HG02852 (cell line): ENCODE data around the gene PPP1R9B.

Experiments used
- ATAC-seq: cut with Tn5 transposase; IDR thresholded peaks from one replicate; pipeline ENCODE4 v1.9.1; 2021; ENCODE audit warnings: mild to moderate bottlenecking, moderate library complexity; ENCODE audit not compliant: unreplicated experiment

Gene PPP1R9B

GRCh38 chr17:50188531-50188920 is 38.0 kb upstream of the PPP1R9B start:
- no peak for ATAC-seq

GRCh38 chr17:50187751-50188530 is 37.5 kb upstream of the PPP1R9B start:
- ATAC-seq = no peak

- ATAC-seq = no peak
Measured at GRCh38 chr17:50187394-50187725, 36.9 kb upstream of the PPP1R9B start.

GRCh38 chr17:50186661-50187393 is 36.4 kb upstream of the PPP1R9B start:
- ATAC-seq = no peak

GRCh38 chr17:50185631-50186471 is 35.4 kb upstream of the PPP1R9B start:
- ATAC-seq = no peak

GRCh38 chr17:50184611-50185398 is 34.3 kb upstream of the PPP1R9B start:
- ATAC-seq = no peak

GRCh38 chr17:50184064-50184463 is 33.6 kb upstream of the PPP1R9B start:
- ATAC-seq = no peak

- ATAC-seq = no peak
Measured at GRCh38 chr17:50183421-50183994, 33.0 kb upstream of the PPP1R9B start.

GRCh38 chr17:50182783-50183420 is 32.4 kb upstream of the PPP1R9B start:
- ATAC-seq = no peak

GRCh38 chr17:50181591-50182560 is 31.4 kb upstream of the PPP1R9B start:
- ATAC-seq = no peak

GRCh38 chr17:50181144-50181543 is 30.7 kb upstream of the PPP1R9B start:
- ATAC-seq = no peak

- no peak for ATAC-seq
Measured at GRCh38 chr17:50180620-50181019, 30.1 kb upstream of the PPP1R9B start.

GRCh38 chr17:50180111-50180510 is 29.6 kb upstream of the PPP1R9B start:
- ATAC-seq = no peak

GRCh38 chr17:50177983-50178834 is 27.7 kb upstream of the PPP1R9B start:
- no peak for ATAC-seq

- no peak for ATAC-seq
Measured at GRCh38 chr17:50177476-50177875, 27.0 kb upstream of the PPP1R9B start.

- ATAC-seq = no peak
Measured at GRCh38 chr17:50176559-50177357, 26.3 kb upstream of the PPP1R9B start.
